GM10248 (cell line): ENCODE results near the gene CAPN13.

Source experiments
- CTCF ChIA-PET: fragments of 300-600 bp; sonication (Branson Sonifier 250); formaldehyde crosslinking; extraction: SDS; loops from one replicate; lab custom pipeline; 2021; ENCODE audit warnings: antibody characterized with exemption; lab: Yijun Ruan, JAX
- POLR2A ChIA-PET: fragments of 350-650 bp; sonication (Branson Sonifier 250); formaldehyde crosslinking; extraction: SDS; loops from one replicate; lab custom pipeline; 2020; ENCODE audit warnings: antibody characterized with exemption; lab: Yijun Ruan, JAX
- DNase-seq: peaks from one replicate; pipeline ENCODE4 v3.0.0; 2012; ENCODE audit errors: extremely low spot score
- CTCF ChIP-seq: IDR thresholded peaks from 2 replicates; pipeline ENCODE4 v1.5.1; 2012; ENCODE audit warnings: mild to moderate bottlenecking, low read depth; ENCODE audit errors: extremely low read depth, missing control alignments, control extremely low read depth

CAPN13 gene

GRCh38 chr2:30753630-30754029, 53.6 kb downstream of the CAPN13 start:
- ChIA-PET CTCF (interaction anchor here (0.7 kb wide), 1 partner anchor 43 kb away, joined by 3 read pairs; no protein-coding TSS in a partner anchor), POLR2A (no interaction called here)
- no peak for DNase-seq
- TF ChIP-seq CTCF: no peak

- ChIA-PET POLR2A (no interaction called here), CTCF (interaction anchor here (2.4 kb wide), 1 partner anchor 41 kb away, joined by 8 read pairs; no protein-coding TSS in a partner anchor)
- no peak for DNase-seq
- no peak for TF ChIP-seq CTCF
Measured at GRCh38 chr2:30752811-30753210, 54.4 kb downstream of the CAPN13 start.

GRCh38 chr2:30747206-30747605, 60.0 kb downstream of the CAPN13 start:
- POLR2A ChIA-PET: no interaction called here
- CTCF ChIA-PET: no interaction called here
- DNase-seq: no peak
- no peak for TF ChIP-seq CTCF

- TF ChIP-seq CTCF: no peak
- ChIA-PET POLR2A (no interaction called here), CTCF (interaction anchor here (1.2 kb wide), 1 partner anchor 22 kb away, joined by 3 read pairs; no protein-coding TSS in a partner anchor)
- no peak for DNase-seq
Measured at GRCh38 chr2:30744823-30745222, 62.4 kb downstream of the CAPN13 start.

- POLR2A ChIA-PET: no interaction called here
- TF ChIP-seq CTCF: no peak
- CTCF ChIA-PET: interaction anchor here (0.7 kb wide), 1 partner anchor 10 kb away, joined by 3 read pairs; no protein-coding TSS in a partner anchor
Measured at GRCh38 chr2:30741576-30741975, 65.7 kb downstream of the CAPN13 start.

GRCh38 chr2:30738141-30738911, 68.9 kb downstream of the CAPN13 start:
- TF ChIP-seq CTCF: no peak
- POLR2A ChIA-PET: no interaction called here
- DNase-seq: no peak
- CTCF ChIA-PET: no interaction called here

More at GRCh38 chr2:30741576-30741975, 65.7 kb downstream of the CAPN13 start:
- DNase-seq: no peak

- no peak for TF ChIP-seq CTCF
- POLR2A ChIA-PET: no interaction called here
- CTCF ChIA-PET: no interaction called here
- DNase-seq: no peak
Measured at GRCh38 chr2:30737326-30737610, 70.0 kb downstream of the CAPN13 start.
